ENCODE data around the gene FOXP4. TPM values are rescaled to one million over a fixed set of nuclear protein-coding genes. Genes with fewer than 3 reads are reported as not detected.

Gene FOXP4
- total and polyA plus RNA-seq, 2 of the 13 experiments (the other 11 are each of a cell fraction or from before 2014, with no cell fraction given): 11.0 to 12.4 TPM

DNA sequence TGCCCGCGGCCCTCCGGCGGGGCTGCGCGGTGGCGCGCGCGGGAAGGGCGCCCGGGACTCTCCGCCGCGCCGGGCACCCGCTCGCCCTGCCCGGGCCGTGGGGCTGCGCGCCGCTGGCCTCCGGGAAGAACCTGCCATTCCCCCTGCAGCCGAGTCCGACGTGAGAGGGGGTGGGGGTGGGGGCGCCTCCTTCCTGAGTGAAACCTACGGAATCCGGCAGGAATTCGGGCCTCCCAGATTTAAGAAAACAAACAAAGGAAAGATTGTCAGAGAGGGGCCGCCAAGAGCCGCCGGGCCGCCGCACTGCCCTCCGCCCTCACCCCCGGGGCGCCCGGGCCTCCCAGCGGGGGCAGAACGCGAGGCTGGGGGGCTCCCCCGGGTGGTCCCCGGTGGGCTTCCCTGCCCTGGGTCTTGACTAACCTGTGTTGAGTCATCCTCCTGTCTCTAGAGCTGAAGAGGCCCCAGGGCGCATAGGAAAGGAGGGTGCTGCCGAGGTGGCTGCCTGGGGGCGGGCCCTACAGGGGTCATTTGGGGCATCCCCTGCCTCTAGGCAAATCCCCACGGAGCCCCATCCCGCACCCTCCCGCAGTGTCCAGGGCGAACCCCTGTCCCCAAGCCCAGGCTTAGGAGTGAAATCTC lies 42.2 kb upstream of the FOXP4 start (continued):
- TF ChIP-seq PAX8 (CRISPR knock-in tag; IDR thresholded peaks at IDR 0.05; ENCODE audit: borderline replicate concordance) (no peak), MBD4 (IDR thresholded peaks at IDR 0.05; ENCODE audit: borderline replicate concordance, low read length) (no peak), TEAD3 (CRISPR knock-in tag; optimal IDR thresholded peaks at IDR 0.05; ENCODE audit: borderline replicate concordance) (peak; percentile 1), CC2D1A (CRISPR knock-in tag; IDR thresholded peaks at IDR 0.05) (no peak), SP4 (CRISPR knock-in tag; IDR thresholded peaks at IDR 0.05) (no peak), MIER3 (CRISPR knock-in tag; IDR thresholded peaks at IDR 0.05; ENCODE audit: borderline replicate concordance) (no peak), ERF (CRISPR knock-in tag; IDR thresholded peaks at IDR 0.05) (no peak), ZNF549 (CRISPR knock-in tag; IDR thresholded peaks at IDR 0.05) (no peak), KDM2A (CRISPR knock-in tag; IDR thresholded peaks at IDR 0.05; ENCODE audit: borderline replicate concordance, low read depth) (no peak; the same call in 1 of the 2 replicates), ZNF773 (CRISPR knock-in tag; IDR thresholded peaks at IDR 0.05; ENCODE audit: borderline replicate concordance) (no peak), SOX6 (IDR thresholded peaks at IDR 0.05) (no peak), SOX6 (CRISPR knock-in tag; IDR thresholded peaks at IDR 0.05) (no peak), KDM3A (CRISPR knock-in tag; IDR thresholded peaks at IDR 0.05; ENCODE audit: low read depth) (peak; percentile 48; the same call in 1 of the 2 replicates), MXD4 (CRISPR knock-in tag; IDR thresholded peaks at IDR 0.05) (no peak), NCOR1 (IDR thresholded peaks at IDR 0.05; ENCODE audit: borderline replicate concordance, low read length) (no peak), ZNF737 (CRISPR knock-in tag; IDR thresholded peaks at IDR 0.05; ENCODE audit: borderline replicate concordance) (no peak), RORA (CRISPR knock-in tag; IDR thresholded peaks at IDR 0.05) (no peak), ATF7-NPFF (CRISPR knock-in tag; IDR thresholded peaks at IDR 0.05; ENCODE audit: low read depth) (no peak), SSRP1 (CRISPR knock-in tag; IDR thresholded peaks at IDR 0.05) (no peak)
- TF ChIP-seq, protein P1, sequence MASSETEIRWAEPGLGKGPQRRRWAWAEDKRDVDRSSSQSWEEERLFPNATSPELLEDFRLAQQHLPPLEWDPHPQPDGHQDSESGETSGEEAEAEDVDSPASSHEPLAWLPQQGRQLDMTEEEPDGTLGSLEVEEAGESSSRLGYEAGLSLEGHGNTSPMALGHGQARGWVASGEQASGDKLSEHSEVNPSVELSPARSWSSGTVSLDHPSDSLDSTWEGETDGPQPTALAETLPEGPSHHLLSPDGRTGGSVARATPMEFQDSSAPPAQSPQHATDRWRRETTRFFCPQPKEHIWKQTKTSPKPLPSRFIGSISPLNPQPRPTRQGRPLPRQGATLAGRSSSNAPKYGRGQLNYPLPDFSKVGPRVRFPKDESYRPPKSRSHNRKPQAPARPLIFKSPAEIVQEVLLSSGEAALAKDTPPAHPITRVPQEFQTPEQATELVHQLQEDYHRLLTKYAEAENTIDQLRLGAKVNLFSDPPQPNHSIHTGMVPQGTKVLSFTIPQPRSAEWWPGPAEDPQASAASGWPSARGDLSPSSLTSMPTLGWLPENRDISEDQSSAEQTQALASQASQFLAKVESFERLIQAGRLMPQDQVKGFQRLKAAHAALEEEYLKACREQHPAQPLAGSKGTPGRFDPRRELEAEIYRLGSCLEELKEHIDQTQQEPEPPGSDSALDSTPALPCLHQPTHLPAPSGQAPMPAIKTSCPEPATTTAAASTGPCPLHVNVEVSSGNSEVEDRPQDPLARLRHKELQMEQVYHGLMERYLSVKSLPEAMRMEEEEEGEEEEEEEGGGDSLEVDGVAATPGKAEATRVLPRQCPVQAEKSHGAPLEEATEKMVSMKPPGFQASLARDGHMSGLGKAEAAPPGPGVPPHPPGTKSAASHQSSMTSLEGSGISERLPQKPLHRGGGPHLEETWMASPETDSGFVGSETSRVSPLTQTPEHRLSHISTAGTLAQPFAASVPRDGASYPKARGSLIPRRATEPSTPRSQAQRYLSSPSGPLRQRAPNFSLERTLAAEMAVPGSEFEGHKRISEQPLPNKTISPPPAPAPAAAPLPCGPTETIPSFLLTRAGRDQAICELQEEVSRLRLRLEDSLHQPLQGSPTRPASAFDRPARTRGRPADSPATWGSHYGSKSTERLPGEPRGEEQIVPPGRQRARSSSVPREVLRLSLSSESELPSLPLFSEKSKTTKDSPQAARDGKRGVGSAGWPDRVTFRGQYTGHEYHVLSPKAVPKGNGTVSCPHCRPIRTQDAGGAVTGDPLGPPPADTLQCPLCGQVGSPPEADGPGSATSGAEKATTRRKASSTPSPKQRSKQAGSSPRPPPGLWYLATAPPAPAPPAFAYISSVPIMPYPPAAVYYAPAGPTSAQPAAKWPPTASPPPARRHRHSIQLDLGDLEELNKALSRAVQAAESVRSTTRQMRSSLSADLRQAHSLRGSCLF (CRISPR knock-in tag; IDR thresholded peaks at IDR 0.05; ENCODE audit: borderline replicate concordance): no peak
- TF ChIP-seq, protein P2, sequence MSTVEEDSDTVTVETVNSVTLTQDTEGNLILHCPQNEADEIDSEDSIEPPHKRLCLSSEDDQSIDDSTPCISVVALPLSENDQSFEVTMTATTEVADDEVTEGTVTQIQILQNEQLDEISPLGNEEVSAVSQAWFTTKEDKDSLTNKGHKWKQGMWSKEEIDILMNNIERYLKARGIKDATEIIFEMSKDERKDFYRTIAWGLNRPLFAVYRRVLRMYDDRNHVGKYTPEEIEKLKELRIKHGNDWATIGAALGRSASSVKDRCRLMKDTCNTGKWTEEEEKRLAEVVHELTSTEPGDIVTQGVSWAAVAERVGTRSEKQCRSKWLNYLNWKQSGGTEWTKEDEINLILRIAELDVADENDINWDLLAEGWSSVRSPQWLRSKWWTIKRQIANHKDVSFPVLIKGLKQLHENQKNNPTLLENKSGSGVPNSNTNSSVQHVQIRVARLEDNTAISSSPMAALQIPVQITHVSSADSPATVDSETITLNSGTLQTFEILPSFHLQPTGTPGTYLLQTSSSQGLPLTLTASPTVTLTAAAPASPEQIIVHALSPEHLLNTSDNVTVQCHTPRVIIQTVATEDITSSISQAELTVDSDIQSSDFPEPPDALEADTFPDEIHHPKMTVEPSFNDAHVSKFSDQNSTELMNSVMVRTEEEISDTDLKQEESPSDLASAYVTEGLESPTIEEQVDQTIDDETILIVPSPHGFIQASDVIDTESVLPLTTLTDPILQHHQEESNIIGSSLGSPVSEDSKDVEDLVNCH (CRISPR knock-in tag; IDR thresholded peaks at IDR 0.05): no peak
- TF ChIP-seq, protein P3, sequence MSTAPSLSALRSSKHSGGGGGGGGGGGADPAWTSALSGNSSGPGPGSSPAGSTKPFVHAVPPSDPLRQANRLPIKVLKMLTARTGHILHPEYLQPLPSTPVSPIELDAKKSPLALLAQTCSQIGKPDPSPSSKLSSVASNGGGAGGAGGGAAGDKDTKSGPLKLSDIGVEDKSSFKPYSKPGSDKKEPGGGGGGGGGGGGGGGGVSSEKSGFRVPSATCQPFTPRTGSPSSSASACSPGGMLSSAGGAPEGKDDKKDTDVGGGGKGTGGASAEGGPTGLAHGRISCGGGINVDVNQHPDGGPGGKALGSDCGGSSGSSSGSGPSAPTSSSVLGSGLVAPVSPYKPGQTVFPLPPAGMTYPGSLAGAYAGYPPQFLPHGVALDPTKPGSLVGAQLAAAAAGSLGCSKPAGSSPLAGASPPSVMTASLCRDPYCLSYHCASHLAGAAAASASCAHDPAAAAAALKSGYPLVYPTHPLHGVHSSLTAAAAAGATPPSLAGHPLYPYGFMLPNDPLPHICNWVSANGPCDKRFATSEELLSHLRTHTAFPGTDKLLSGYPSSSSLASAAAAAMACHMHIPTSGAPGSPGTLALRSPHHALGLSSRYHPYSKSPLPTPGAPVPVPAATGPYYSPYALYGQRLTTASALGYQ (CRISPR knock-in tag; IDR thresholded peaks at IDR 0.05): peak; percentile 75; the same call in 1 of the 2 replicates
- TF ChIP-seq, protein P4, sequence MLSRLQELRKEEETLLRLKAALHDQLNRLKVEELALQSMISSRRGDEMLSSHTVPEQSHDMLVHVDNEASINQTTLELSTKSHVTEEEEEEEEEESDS (CRISPR knock-in tag; IDR thresholded peaks at IDR 0.05; ENCODE audit: borderline replicate concordance): no peak

All from HepG2 (cell line).